Retinal pigment epithelial cell (primary cell): ENCODE data around the gene RTN4RL2.
"Not testable (repeated sequence)": the region's sequence is repeated elsewhere in the genome, so short reads cannot be mapped to it uniquely, and the experiment has no call there.

ENCODE experiments used
- DNase-seq: peaks from one replicate; pipeline ENCODE4 v3.0.0-alpha.2; 2010; ENCODE audit warnings: low read depth
- H3K4me3 ChIP-seq: 2 replicates; pipeline ENCODE4 v1.5.1; 2011; ENCODE audit warnings: mild to moderate bottlenecking, low read length, control low read depth, moderate library complexity
- CTCF ChIP-seq: conservative IDR thresholded peaks from 2 replicates; pipeline ENCODE4 v1.5.1; 2011; ENCODE audit warnings: low read depth, low read length, control low read depth, inconsistent platforms

RTN4RL2 gene

GRCh38 chr11:57444362-57445121, 15.8 kb upstream of the RTN4RL2 start:
- H3K4me3 ChIP-seq = no peak overlapping the region
- no peak for DNase-seq
- TF ChIP-seq CTCF = no peak

DNA sequence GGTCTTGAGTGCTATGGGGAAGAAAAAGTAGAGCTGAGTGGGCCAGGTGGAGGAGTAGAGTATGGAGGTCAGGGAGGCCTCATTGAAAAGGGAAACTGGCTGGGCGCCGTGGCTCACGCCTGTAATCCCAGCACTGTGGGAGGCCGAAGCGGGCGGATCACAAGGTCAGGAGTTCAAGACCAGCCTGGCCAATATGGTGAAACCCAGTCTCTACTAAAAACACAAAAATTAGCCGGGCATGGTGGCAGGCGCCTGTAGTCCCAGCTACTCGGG, 15.3 kb upstream of the RTN4RL2 start:
- not testable (repeated sequence) for DNase-seq, H3K4me3 ChIP-seq

DNA sequence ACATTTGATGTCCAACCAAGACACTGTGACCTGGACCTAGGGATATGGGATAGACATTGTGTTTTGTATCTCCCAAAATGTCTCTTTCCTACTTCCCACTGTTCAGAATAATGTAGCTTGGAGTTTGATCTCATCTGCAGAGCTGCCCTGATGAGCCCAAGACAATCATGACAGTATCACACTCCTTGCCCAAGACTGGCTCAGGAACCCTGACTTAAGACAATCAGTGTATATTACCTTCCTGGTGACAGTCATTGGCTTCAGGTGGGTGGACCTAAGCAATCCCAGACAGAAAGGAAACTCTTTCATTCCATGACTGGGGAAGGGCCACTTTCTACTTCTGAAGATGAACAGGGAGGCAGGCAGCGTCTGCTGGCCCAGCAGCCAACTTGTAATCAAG, 14.3 kb upstream of the RTN4RL2 start:
- no peak for DNase-seq
- TF ChIP-seq CTCF = no peak
- H3K4me3 ChIP-seq = no peak overlapping the region

DNA sequence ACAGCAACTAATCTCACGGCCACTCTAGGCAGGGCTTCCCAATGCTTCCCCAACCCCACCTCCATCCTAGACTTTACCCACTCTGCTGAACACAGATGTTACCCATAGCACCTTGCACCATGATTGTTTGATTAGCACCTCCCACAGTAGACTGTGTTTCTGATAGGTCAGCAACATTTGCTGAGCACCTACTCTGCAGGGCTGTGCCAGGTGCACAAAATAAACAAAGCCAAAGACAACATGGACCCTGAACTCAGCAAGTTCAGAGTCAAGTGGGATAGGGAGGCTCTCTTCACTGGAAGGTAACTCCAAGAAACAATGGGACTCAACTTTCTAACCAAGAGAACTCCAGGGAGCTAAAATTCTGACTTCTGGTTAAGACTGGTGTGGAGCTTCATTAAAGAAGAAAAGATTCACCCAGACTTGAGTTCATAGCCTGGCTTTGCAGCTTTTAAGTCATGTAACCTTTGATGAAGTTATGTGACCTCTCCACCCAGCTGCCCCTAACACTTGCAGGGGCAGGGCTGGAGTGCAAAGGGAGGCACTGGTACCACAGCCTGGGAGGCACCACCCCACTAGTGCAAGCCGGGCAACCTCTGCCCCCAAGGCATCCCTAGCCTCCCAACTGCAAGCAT, 6.7 kb upstream of the RTN4RL2 start:
- no peak for DNase-seq
- no peak overlapping the region for H3K4me3 ChIP-seq
- TF ChIP-seq CTCF = no peak

DNA sequence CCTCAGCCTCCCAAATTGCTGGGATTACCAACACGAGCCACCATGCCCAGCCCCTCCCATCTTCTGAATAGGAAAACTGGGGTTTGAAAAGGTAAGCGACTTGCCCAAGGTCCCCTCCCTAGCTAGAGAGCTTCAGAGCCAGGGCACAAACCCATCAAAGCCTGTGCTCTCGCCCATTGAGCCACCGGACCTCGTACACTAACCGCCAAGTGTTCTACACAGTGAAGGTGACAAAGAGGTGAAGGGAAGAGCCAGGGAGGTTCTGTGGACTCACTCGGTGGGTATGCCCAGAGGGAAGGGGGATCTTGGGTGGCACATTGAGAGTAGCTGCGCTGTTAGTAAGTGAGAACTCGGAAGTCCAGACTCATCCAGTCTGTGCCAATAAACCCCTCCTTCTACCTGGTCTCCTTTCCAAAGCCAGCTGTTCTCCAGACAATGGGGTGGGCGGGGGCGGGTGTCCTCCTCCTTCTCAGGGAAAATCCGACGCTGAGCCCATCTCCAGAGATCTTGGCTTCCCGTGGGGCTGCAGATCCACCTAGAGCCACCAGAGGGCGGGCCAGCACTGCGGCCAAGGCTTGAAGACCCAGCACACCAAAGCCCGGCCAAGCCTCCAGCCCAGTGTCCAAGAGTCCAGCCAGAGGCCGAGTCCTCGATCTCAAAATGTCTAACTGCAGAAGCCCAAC, 3.2 kb upstream of the RTN4RL2 start:
- DNase-seq = no peak
- no peak overlapping the region for H3K4me3 ChIP-seq
- TF ChIP-seq CTCF = peak; percentile 98

DNA sequence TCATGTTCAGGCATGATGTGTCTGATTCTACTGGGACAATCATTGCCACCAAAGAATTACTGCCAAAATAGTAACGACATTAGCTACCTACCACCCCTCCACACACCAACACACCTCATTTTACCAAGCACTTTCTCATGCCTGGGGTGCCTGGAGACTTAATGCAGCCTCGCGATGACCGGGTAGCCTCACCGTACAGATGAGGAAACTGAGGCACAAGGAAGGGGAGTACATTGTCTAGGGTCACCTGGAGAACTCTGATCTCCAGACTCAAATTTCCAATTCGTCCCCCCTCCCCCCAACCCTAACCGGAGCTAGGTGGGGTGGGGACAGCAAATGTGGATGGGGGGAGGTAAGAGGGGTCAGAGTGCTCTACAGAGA, 2.7 kb upstream of the RTN4RL2 start:
- no peak for DNase-seq
- no peak overlapping the region for H3K4me3 ChIP-seq

DNA sequence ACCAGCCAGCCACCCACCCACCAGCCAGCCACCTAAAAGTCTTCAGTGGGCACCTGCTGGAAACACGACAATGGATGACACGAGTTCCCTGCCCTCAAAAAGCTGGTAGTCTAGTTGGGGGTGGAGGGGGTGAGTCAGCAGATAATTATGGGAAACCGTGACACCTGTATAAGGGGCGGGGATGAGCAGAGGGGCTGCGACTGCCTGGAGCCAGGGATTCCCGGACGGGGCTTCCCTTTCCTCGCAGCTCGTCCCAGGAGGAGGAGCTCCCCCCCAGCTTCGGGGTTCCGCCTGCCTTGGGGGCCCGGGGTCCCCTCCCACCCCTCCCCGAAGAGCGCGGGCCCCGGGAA, 2.3 kb upstream of the RTN4RL2 start:
- H3K4me3 ChIP-seq = no peak overlapping the region
- no peak for DNase-seq
- TF ChIP-seq CTCF = no peak

More for the DNA sequence above, 2.7 kb upstream of the RTN4RL2 start:
- TF ChIP-seq CTCF = no peak
